Measurements from ENCODE around the gene TBC1D1.

TBC1D1 gene

GRCh38 chr4:38178392-38178995, 287.6 kb downstream of the TBC1D1 start:
- no peak for DNase-seq

DNA sequence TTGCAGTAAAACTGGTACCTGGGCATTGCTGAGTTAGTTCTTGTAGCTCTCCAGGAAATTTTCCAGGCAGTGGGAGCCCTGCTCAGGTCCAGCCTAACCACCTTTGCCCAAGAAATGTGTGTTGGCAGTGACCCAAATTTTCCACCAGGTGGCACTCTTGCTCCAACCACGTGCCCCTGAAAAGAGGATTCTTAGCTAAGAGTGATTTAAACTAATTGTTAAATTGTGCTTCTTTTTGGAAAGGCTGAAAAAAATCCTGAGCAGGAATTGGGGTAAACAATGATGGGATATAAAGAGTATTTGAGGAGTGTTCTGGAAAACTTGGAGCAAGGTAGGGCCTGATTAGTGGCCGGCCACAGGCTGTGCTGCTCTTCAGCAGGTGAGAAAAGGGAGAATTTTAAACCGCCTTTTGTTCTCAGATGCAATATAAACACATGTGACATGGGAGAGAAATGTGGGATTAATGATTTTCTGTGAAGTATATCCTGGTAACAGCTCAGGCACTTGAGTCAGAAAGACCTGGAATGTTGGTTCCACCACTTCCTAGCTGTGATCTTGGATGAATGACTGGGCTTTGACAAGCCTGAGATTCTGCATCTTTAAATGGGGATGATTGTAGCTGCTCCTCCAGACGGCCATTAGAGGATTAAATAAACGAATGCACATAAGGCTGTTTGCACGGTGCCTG, 288.9 kb downstream of the TBC1D1 start:
- peak; percentile 93 for DNase-seq

- DNase-seq: no peak
These were observed 289.6 kb downstream of the TBC1D1 start for GRCh38 chr4:38180456-38180855.

DNA sequence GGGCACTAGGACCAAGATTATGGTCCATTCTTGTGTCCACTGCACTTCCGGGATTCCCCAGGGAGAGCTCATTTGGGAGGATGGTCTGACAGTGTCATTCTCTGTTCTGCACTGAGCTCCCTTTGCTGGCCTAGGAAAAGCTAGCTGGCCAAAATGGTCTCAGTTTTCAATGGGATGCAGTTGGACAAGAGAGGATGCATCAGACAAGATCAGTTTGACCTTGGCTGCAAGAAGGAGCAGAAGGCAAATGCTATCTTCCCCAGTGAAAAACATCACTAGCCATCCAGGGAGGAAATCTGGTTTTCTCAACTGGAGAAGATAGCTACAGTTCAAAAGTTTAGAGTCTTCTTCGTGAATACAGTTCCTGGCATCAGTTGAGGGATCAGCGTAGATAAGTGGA, 290.4 kb downstream of the TBC1D1 start:
- no peak for DNase-seq

DNA sequence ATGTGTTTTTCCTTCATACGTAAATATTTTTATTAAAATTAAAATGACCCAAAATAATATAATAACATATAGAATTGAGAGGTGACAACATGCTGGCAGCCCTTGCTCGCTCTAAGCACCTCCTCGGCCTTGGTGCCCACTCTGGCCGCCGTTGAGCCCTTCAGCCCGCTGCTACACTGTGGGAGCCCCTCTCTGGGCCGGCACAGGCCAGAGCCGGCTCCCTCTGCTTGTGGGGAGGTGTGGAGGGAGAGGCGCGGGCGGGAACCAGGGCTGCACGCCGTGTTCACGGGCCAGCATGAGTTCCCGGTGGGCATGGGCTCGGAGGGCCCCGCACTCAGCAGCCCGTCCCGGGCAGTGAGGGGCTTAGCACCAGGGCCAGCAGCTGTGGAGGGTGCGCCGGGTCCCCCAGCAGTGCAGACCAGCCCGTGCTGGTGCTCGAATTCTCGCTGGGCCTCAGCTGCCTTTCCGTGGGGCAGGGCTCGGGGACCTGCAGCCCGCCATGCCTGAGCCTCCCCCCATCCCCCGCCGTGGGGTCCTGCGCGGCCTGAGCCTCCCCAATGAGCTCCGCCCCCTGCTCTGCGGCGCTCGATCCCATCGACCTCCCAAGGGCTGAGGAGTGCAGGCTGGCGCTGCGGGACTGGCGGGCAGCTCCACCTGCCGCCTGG, 291.6 kb downstream of the TBC1D1 start:
- no peak for DNase-seq

DNA sequence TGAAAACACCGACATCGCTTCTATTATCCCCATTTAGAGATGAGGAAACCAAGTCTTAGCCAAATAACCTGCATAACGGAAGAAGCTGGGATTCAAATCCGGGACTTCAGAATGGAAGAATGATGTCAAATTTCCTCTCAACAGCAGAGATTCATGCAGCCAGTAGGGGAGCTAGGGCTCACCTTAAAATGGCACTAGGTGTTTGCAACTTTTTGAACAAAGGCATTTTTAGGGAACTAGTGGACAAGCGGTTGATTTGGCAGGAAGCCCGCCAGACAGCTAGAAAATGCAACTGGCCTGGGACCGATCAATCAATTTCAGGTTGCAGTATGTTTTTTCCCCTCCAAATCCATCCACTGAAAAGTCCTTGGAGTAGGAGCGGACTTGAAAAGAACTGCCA, 293.5 kb downstream of the TBC1D1 start:
- DNase-seq: no peak

DNA sequence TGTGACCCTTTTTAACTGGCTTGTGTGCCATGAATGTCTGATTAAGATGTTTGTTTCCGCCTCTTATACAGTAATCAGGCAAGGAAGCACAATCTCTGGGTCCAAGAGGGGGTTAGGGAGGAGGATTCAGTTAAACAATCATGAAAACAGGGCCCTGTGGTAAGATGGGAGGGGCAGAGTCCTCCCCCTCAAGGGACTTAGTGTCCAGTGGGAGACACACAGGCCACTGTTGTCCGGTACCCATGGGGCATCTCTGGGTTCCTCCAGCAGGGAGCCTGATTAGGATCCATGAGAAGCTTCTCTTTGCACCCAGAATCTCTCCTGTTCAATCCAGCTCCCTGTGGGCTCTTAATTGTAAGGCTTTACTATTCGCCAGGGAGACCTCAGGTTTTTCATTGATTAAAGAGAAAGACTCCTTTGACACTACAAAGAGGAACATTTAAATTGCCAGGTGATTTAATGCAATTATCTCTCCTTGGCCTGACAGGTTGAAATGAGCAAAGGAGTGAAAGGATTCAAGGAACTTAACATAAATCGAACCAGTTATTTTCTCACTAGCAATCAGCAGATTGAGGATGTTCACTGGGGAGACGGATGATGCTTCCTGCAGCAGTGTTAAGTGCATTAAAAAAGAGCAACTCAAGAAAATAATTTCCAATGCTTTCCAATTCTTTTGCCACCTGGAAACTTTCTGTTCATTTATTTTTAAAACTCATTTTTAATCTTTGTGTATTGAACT, 294.7 kb downstream of the TBC1D1 start:
- DNase-seq: no peak

DNA sequence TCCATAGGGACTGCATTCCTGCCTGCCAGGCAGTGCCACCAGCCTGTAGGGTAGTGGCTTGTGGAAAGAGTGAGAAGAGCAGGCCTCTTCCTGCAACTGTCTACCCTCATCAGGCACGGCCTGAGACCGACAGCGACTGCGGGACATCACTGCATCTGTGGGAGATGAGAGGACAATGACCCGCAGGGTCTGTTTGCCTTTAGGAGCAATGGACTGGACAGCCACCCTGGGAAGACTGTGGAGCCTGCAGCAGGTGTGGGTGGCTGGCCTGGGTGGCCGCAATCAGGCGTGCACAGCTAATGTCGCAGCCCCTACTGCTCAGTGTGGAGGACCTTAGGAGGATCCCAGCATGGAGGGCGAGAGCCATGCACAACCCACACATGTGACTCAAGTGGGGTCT, 297.3 kb downstream of the TBC1D1 start:
- no peak for DNase-seq

- DNase-seq: no peak
These were observed 297.8 kb downstream of the TBC1D1 start for GRCh38 chr4:38188631-38189101.
